ENCODE measurements around the gene PPFIBP2. TPM values are rescaled to one million over a fixed set of nuclear protein-coding genes. Genes with fewer than 3 reads are reported as not detected.

The PPFIBP2 gene
- total RNA-seq, 3 donors from 2014 or later: 32.3 to 56.1 (median 43.3) TPM

DNA sequence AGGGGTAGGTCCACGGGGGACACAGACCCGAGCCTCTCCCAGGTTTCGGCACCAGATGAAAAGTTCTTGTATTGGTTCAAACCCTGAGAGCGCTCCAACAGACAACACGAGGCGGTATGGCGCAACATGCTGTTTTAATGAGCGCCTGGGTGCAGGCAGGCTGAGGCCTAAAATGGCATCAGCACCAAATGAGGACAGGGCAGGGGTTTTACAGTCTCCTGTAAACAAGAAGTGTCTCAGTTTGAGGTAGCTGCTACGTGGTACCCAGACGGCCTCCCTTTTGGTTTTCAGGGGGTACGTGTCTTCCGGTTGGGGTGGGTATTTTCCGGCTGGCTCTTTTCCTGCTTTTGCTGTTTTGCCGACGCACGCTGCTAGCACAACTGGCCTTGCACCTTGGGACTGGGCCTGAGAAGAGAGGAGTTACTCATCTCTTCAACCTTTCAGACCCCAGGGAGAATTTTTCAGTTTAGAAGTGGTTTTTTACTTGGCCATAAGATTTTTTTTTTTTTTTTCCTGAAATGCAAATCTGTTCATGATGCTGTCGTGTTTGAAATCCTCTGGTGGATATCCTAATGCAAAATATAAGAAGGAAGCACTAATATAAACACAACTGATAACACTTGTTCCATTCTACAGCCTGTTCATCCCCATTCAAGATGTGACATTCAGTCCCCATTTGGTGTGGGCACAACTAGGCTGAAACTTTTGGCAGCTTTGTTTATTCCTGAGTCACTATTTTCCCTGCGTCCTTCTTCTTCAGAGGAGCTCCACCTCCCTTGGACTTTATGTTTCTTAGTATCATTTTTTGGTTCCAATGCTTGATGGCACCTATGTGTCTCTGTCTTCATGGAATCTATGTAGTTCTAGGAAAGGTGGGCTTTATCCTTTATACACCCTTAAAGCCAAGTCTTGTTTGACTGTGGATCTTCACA lies 6.5 kb downstream of the PPFIBP2 start:
- no peak overlapping the region for H3K4me3 ChIP-seq
- no peak for DNase-seq (ENCODE audit: low spot score in 2 of 2)
- H3K9me3 ChIP-seq: no peaks in the 10 kb centered on the region
- intact Hi-C loops (cut with DNase I; ENCODE audit: low total_unique reads): no loop called here
- H3K4me1 ChIP-seq: no peaks in the 10 kb centered on the region
- H3K27ac ChIP-seq: peak overlapping the region; percentile 2 to 25
- no peaks in the 10 kb centered on the region for H3K36me3 ChIP-seq
- H3K27me3 ChIP-seq: no peaks in the 10 kb centered on the region
- TF ChIP-seq, protein P1, sequence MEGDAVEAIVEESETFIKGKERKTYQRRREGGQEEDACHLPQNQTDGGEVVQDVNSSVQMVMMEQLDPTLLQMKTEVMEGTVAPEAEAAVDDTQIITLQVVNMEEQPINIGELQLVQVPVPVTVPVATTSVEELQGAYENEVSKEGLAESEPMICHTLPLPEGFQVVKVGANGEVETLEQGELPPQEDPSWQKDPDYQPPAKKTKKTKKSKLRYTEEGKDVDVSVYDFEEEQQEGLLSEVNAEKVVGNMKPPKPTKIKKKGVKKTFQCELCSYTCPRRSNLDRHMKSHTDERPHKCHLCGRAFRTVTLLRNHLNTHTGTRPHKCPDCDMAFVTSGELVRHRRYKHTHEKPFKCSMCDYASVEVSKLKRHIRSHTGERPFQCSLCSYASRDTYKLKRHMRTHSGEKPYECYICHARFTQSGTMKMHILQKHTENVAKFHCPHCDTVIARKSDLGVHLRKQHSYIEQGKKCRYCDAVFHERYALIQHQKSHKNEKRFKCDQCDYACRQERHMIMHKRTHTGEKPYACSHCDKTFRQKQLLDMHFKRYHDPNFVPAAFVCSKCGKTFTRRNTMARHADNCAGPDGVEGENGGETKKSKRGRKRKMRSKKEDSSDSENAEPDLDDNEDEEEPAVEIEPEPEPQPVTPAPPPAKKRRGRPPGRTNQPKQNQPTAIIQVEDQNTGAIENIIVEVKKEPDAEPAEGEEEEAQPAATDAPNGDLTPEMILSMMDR (IDR thresholded peaks at IDR 0.05): no peak
- no peak for TF ChIP-seq POLR2AphosphoS5 (IDR thresholded peaks at IDR 0.05)
- TF ChIP-seq POLR2A (IDR thresholded peaks at IDR 0.05): no peak

DNA sequence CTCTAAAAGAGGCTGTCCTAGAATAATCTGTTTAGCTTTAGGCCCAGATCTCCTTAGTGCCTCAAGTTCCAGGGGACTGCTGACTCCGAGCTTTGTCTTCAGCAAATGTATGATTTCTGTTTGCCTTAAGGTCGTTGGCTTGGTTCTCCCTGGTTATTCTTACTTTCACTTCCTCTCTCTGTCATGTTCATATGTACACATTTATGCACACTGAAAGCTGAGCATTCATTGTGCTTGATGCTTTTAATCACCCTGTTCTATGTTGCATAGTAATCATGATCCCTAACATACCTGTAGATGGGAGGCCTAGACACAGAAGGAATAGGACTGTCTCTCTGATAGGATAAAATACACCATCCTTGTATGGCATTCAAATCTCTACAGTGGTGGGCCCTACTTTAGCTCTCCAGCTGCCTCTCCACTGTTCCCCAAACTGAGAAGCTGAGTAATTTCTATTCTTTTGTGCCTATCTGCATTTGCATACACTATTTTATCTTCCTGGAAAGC lies 7.2 kb downstream of the PPFIBP2 start:
- Histone ChIP-seq H3K4me3 (no peak overlapping the region), H3K4me1 (no peaks in the 10 kb centered on the region), H3K27ac (peak overlapping the region; percentile 2 to 25), H3K27me3 (no peaks in the 10 kb centered on the region), H3K36me3 (no peaks in the 10 kb centered on the region), H3K9me3 (no peaks in the 10 kb centered on the region)
- intact Hi-C loops (cut with DNase I; ENCODE audit: low total_unique reads): no loop called here
- DNase-seq (ENCODE audit: low spot score in 2 of 2): no peak
- no peak for TF ChIP-seq POLR2A (IDR thresholded peaks at IDR 0.05)
- TF ChIP-seq POLR2AphosphoS5 (IDR thresholded peaks at IDR 0.05): no peak
- TF ChIP-seq, protein P1 (IDR thresholded peaks at IDR 0.05): no peak

DNA sequence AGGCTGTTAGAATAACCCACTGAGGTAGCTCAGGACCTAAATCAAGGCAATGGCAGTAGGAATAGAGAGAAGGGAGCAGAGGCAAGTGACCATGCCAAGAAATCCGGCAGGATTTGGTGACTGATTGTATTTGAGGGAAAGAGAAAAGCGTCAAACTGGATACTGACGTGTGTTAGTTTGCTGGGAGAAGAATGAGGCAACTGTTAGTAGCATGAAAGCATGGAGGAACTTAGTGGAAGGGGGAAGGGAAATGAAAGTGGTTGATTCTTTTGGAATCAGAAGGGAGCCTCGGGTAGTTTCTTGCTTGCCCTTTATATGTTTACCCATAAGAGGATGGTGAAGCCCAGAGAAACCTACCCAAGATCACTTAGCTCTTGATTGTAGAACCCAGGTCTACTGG lies 8.3 kb downstream of the PPFIBP2 start:
- Histone ChIP-seq H3K27me3 (no peaks in the 10 kb centered on the region), H3K4me3 (no peak overlapping the region), H3K36me3 (no peaks in the 10 kb centered on the region), H3K27ac (peak overlapping the region in 1 of 2 donors; percentile 64), H3K9me3 (no peaks in the 10 kb centered on the region), H3K4me1 (no peaks in the 10 kb centered on the region)
- DNase-seq (ENCODE audit: low spot score in 2 of 2): no peak
- intact Hi-C loops (cut with DNase I; ENCODE audit: low total_unique reads): no loop called here
- no peak for TF ChIP-seq POLR2AphosphoS5 (IDR thresholded peaks at IDR 0.05)
- TF ChIP-seq, protein P1 (IDR thresholded peaks at IDR 0.05): no peak
- no peak for TF ChIP-seq POLR2A (IDR thresholded peaks at IDR 0.05)

DNA sequence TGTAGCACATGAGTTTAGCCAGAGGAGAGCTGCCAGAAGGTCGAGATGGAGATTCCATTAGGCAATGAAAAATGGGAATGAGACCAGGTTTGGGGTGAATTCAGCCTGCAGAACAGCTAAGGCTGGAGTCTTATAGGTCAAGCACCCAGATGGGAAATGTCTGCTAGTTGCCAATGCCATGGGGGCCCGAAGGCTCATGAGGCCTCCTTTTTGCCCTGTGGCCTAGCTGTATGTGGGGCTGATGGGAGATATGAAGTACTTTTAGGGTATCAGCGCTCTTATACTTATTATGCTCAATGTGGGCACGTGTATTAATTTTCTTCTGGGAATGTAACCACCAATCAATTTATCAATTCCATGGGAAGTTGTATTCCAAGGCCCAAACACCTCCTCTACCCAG lies 8.7 kb downstream of the PPFIBP2 start:
- intact Hi-C loops (cut with DNase I; ENCODE audit: low total_unique reads): no loop called here
- TF ChIP-seq POLR2AphosphoS5 (IDR thresholded peaks at IDR 0.05) (no peak), POLR2A (IDR thresholded peaks at IDR 0.05) (no peak)
- TF ChIP-seq, protein P1 (IDR thresholded peaks at IDR 0.05): no peak
- Histone ChIP-seq H3K27me3 (no peaks in the 10 kb centered on the region), H3K4me3 (no peak overlapping the region), H3K4me1 (no peaks in the 10 kb centered on the region), H3K27ac (peak overlapping the region; percentile 64 to 71), H3K9me3 (no peaks in the 10 kb centered on the region), H3K36me3 (no peaks in the 10 kb centered on the region)
- DNase-seq (ENCODE audit: low spot score in 2 of 2): no peak

Measured in breast epithelium (tissue), 4 donors.